H1 (cell line): Measurements from ENCODE around the gene LAMA4. TPM values are rescaled to one million over a fixed set of nuclear protein-coding genes. Genes with fewer than 3 reads are reported as not detected.

Source experiments
- CTCF ChIA-PET: fragments of 300-600 bp; sonication (Branson Sonifier 250); formaldehyde crosslinking; loops from one replicate; lab custom pipeline; 2021; ENCODE audit not compliant: partially characterized antibody; lab: Charles Lee
- POLR2A ChIA-PET: fragments of 300-600 bp; sonication (Branson Sonifier 250); formaldehyde crosslinking; loops from one replicate; lab custom pipeline; 2021; ENCODE audit warnings: inconsistent platforms; ENCODE audit not compliant: partially characterized antibody; lab: Charles Lee
- DNase-seq, 2 experiments: peaks; one replicate each; pipeline versions ENCODE4 v3.0.0 to v3.0.0-alpha.2; 2010 to 2022; ENCODE audit warnings: low spot score in 2 of 2, low read depth in 1 of 2, mixed read lengths in 1 of 2
- FAIRE-seq: peaks from 2 replicates; lab custom pipeline; 2011; peaks lifted over from hg19 to GRCh38; lab: Jason Lieb, UNC
- H2AFZ ChIP-seq: 2 replicates; pipeline ENCODE4 v1.8.1; 2012; ENCODE audit warnings: low read length, inconsistent platforms
- H2AK5ac ChIP-seq: 2 replicates; pipeline ENCODE4 v1.6.1; 2013; ENCODE audit warnings: low read depth, low read length
- H2BK120ac ChIP-seq: replicated peaks from 2 replicates; pipeline ENCODE3; 2013; ENCODE audit warnings: low read depth, low read length, inconsistent platforms
- H2BK12ac ChIP-seq: 2 replicates; pipeline ENCODE4 v1.6.1; 2013; ENCODE audit warnings: low read depth, low read length
- H2BK15ac ChIP-seq: 2 replicates; pipeline ENCODE4 v1.6.1; 2013; ENCODE audit warnings: low read length
- H2BK20ac ChIP-seq: 2 replicates; pipeline ENCODE4 v1.6.1; 2013; ENCODE audit warnings: low read length
- H2BK5ac ChIP-seq: 2 replicates; pipeline ENCODE4 v1.6.1; 2013; ENCODE audit warnings: low read depth, low read length
- H3K14ac ChIP-seq: 2 replicates; pipeline ENCODE4 v1.6.1; 2013; ENCODE audit warnings: inconsistent platforms; ENCODE audit not compliant: insufficient read length
- H3K18ac ChIP-seq: 2 replicates; pipeline ENCODE4 v1.6.1; 2013; ENCODE audit warnings: low read length; ENCODE audit errors: extremely low read depth
- H3K23ac ChIP-seq: 2 replicates; pipeline ENCODE4 v1.6.1; 2013; ENCODE audit warnings: inconsistent platforms; ENCODE audit not compliant: insufficient read length
- H3K23me2 ChIP-seq: 2 replicates; pipeline ENCODE4 v1.6.1; 2013; ENCODE audit warnings: low read depth, low read length
- H3K27ac ChIP-seq: 2 replicates; pipeline ENCODE4 v1.6.1; 2011; ENCODE audit warnings: low read depth, low read length, inconsistent platforms
- H3K27me3 ChIP-seq, 4 experiments: replicated peaks in 1 of 4; 1 replicate in 1 of 4; 2 replicates in 3 of 4; pipeline versions ENCODE4 v1.6.1 to v1.8.1; 2011 to 2013; ENCODE audit warnings: low read length in 3 of 4, mild to moderate bottlenecking in 3 of 4, inconsistent platforms in 2 of 4, mixed read lengths in 2 of 4, moderate library complexity in 1 of 4; ENCODE audit not compliant: control insufficient read depth in 3 of 4, insufficient read depth in 3 of 4; ENCODE audit errors: extremely low read depth in 1 of 4
- H3K36me3 ChIP-seq, 4 experiments: 2 replicates each; pipeline versions ENCODE4 v1.6.1 to v1.8.1; 2011 to 2013; ENCODE audit warnings: mild to moderate bottlenecking in 4 of 4, low read length in 3 of 4, moderate library complexity in 2 of 4, control low read depth in 1 of 4, inconsistent platforms in 1 of 4; ENCODE audit not compliant: insufficient read depth in 4 of 4, control insufficient read depth in 2 of 4
- H3K4ac ChIP-seq: replicated peaks from 2 replicates; pipeline ENCODE3; 2013; ENCODE audit warnings: low read length, low read depth, mixed read lengths, inconsistent platforms; ENCODE audit not compliant: insufficient read length
- H3K4me1 ChIP-seq, 4 experiments: replicated peaks in 1 of 4; 1 replicate in 1 of 4; 2 replicates in 3 of 4; pipeline versions ENCODE4 v1.6.1 to v1.8.1; 2011 to 2013; ENCODE audit warnings: low read length in 3 of 4, inconsistent platforms in 2 of 4, mixed read lengths in 1 of 4; ENCODE audit not compliant: insufficient read depth in 4 of 4, control insufficient read depth in 3 of 4
- H3K4me2 ChIP-seq, 2 experiments: 2 replicates each; pipeline versions ENCODE4 v1.6.1 to v1.8.1; 2011 to 2013; ENCODE audit warnings: low read depth in 2 of 2, low read length in 2 of 2, control low read depth in 1 of 2, inconsistent platforms in 1 of 2, mild to moderate bottlenecking in 1 of 2; ENCODE audit not compliant: insufficient read depth in 1 of 2
- H3K4me3 ChIP-seq, 4 experiments: fragments of 200-600, 300-600 bp in 1 of 4; sonication (generic), shearing (Covaris generic), sonication (Bioruptor Twin) in 1 of 4; 2 replicates each; pipeline versions ENCODE4 v1.5.1 to v1.8.1; 2011 to 2016; ENCODE audit warnings: low read length in 4 of 4, low read depth in 3 of 4, control low read depth in 2 of 4, inconsistent platforms in 2 of 4, mild to moderate bottlenecking in 2 of 4, mixed read lengths in 1 of 4, moderate library complexity in 1 of 4; ENCODE audit not compliant: insufficient read depth in 2 of 4; ENCODE audit errors: extremely low read depth in 1 of 4
- H3K56ac ChIP-seq: replicated peaks from 2 replicates; pipeline ENCODE3; 2013; ENCODE audit warnings: low read depth, mild to moderate bottlenecking, mixed read lengths, low read length, inconsistent platforms; ENCODE audit not compliant: insufficient read length
- H3K79me1 ChIP-seq: 2 replicates; pipeline ENCODE4 v1.6.1; 2013; ENCODE audit warnings: low read depth, low read length, control low read depth
- H3K79me2 ChIP-seq, 2 experiments: 2 replicates each; pipeline versions ENCODE4 v1.6.1 to v1.8.1; 2012 to 2013; ENCODE audit warnings: low read length in 2 of 2, mild to moderate bottlenecking in 2 of 2, inconsistent platforms in 1 of 2; ENCODE audit not compliant: insufficient read depth in 2 of 2, control insufficient read depth in 1 of 2
- H3K9ac ChIP-seq, 4 experiments: replicated peaks in 1 of 4; 1 replicate in 1 of 4; 2 replicates in 3 of 4; pipeline versions ENCODE4 v1.6.1 to v1.8.1; 2011 to 2013; ENCODE audit warnings: low read depth in 3 of 4, low read length in 3 of 4, control low read depth in 2 of 4, mild to moderate bottlenecking in 2 of 4, moderate library complexity in 2 of 4, inconsistent platforms in 1 of 4; ENCODE audit errors: extremely low read depth in 1 of 4
- H3K9me3 ChIP-seq, 2 experiments: 2 replicates each; pipeline versions ENCODE4 v1.6.1 to v1.8.1; 2012 to 2013; ENCODE audit warnings: mild to moderate bottlenecking in 2 of 2, moderate library complexity in 2 of 2, control low read depth in 1 of 2, inconsistent platforms in 1 of 2, low read depth in 1 of 2, low read length in 1 of 2, mixed read lengths in 1 of 2; ENCODE audit not compliant: insufficient read depth in 2 of 2
- H4K20me1 ChIP-seq, 2 experiments: replicated peaks in 1 of 2; 2 replicates each; pipeline versions ENCODE3 to v1.8.1; 2011 to 2013; ENCODE audit warnings: inconsistent platforms in 2 of 2, low read length in 2 of 2, mild to moderate bottlenecking in 1 of 2; ENCODE audit not compliant: insufficient read depth in 2 of 2, control insufficient read depth in 1 of 2
- H4K5ac ChIP-seq: 2 replicates; pipeline ENCODE4 v1.6.1; 2013; ENCODE audit warnings: low read length, low read depth, mixed read lengths, inconsistent platforms; ENCODE audit not compliant: insufficient read length
- H4K8ac ChIP-seq: 2 replicates; pipeline ENCODE4 v1.8.0; 2013; ENCODE audit warnings: mild to moderate bottlenecking, moderate library complexity, low read length, inconsistent platforms; ENCODE audit not compliant: insufficient read depth; ENCODE audit errors: extremely low read depth
- H4K91ac ChIP-seq: replicated peaks from 2 replicates; pipeline ENCODE3; 2013; ENCODE audit warnings: low read length, mixed read lengths, inconsistent platforms; ENCODE audit not compliant: insufficient read length
- EP300 ChIP-seq, 2 experiments: IDR thresholded peaks; 1 replicate in 1 of 2; 2 replicates in 1 of 2; pipeline ENCODE4 v1.6.1; 2011 to 2012; ENCODE audit warnings: low read depth in 2 of 2, low read length in 2 of 2, mild to moderate bottlenecking in 2 of 2, borderline replicate concordance in 1 of 2, inconsistent platforms in 1 of 2, moderate library complexity in 1 of 2
- JUND ChIP-seq: IDR thresholded peaks from 2 replicates; pipeline ENCODE4 v1.6.1; 2011; ENCODE audit warnings: mild to moderate bottlenecking, improper control_type of control experiment, low read length
- TAF1 ChIP-seq: IDR thresholded peaks from 2 replicates; pipeline ENCODE4 v1.6.1; 2011; ENCODE audit warnings: mild to moderate bottlenecking, low read depth, low read length
- WGBS, 2 experiments: shearing (Covaris generic) in 1 of 2; methylation state at CpG; one replicate each; pipeline versions ENCODE4 v1.1.6 to v1.1.7; 2013 to 2015; ENCODE audit warnings: low lambda C conversion rate in 2 of 2, mixed read lengths in 2 of 2, inconsistent platforms in 1 of 2, low coverage in 1 of 2, missing lambda C conversion rate in 1 of 2; ENCODE audit not compliant: insufficient replicate concordance in 2 of 2, insufficient coverage in 1 of 2, insufficient read length in 1 of 2; ENCODE audit errors: extremely low coverage in 1 of 2, missing lambda C conversion rate in 1 of 2; 5-methylcytosine and 5-hydroxymethylcytosine counted together
- polyA plus RNA-seq, 7 experiments: library from polyadenylated mRNA; depleted of rRNA in 3 of 7; stranded (reverse) in 5 of 7; unstranded in 2 of 7; fragments of >200 nt in 5 of 7; fragments of 200-250 nt in 2 of 7; gene quantifications; 1 replicate in 5 of 7; 2 replicates in 1 of 7; 4 replicates in 1 of 7; pipeline versions ENCODE4 v1.2.1 to v1.2.3, GENCODE V29; 2011 to 2013; ENCODE audit warnings: missing spikeins in 2 of 7, mixed read lengths in 2 of 7
- total RNA-seq: library from RNA; stranded (reverse); fragmentation: NEBNext Ultra II Directional; extraction: Animal tissue kit (Norgen Biotek cat#: 25700); gene quantifications from 2 replicates; pipeline ENCODE4 v1.2.1, GENCODE V29; 2021

The LAMA4 gene
- total and polyA plus RNA-seq, 2 of the 8 experiments (the other 6 are each of a cell fraction or from before 2014, with no cell fraction given), result 0.95 to 1.5 TPM

DNA sequence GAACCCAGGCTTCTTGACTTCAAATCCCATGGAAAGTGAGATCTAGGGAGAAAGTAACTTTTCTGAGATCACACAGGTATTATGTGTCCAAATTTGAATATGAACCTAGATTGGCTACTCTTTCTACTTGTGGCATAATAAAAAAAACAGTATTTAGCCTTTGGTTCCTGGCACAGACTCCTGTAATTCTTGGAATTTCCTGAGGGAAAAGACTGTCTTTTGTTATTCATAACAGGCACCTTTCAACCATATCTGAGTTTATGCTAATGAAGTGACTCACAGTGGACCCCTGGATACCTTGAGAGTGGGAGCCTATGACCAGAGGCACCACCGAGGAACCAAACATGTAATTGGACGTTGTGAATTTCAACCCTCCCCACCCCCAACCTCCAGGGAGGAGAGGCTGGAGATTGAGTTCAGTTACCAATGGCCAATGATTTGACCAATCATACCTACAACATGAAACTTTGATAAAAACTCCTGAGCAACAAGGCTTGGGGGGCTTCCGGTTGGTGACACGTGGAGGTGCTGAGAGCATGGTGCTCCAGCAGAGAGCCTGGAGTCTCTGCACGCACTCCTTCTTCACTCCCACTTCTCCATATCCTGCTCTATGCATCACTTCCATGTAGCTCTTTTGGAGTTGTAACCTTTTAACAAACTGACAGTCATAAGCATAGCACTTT is 48.8 kb downstream of the LAMA4 start:
- POLR2A ChIA-PET, result interaction anchor here (0.6 kb wide), 1 partner anchor 63 kb away, joined by 3 read pairs; no protein-coding TSS in a partner anchor

More for the DNA sequence above, 48.8 kb downstream of the LAMA4 start:
- Histone ChIP-seq H2AFZ (no peak overlapping the region), H3K14ac (no peak overlapping the region), H3K4me1 (peaks cover 0 to 6% (median 2%) of the 10 kb centered on the region in 4 experiments; a peak in 3 of 7 replicates), H3K9ac (no peak overlapping the region), H3K4me3 (no peak overlapping the region), H4K8ac (no peak overlapping the region), H3K36me3 (no peaks in the 10 kb centered on the region), H4K91ac (no peak overlapping the region), H3K27ac (no peak overlapping the region), H2BK5ac (no peak overlapping the region; the same call in 1 of the 2 replicates), H2AK5ac (no peak overlapping the region), H3K23ac (no peak overlapping the region), H2BK20ac (0 out of 2 replicates have a peak overlapping the region, but pooled peaks have one; percentile 77), H3K23me2 (no peaks in the 10 kb centered on the region), H2BK15ac (no peak overlapping the region), H4K5ac (no peak overlapping the region), H3K56ac (no peak overlapping the region), H3K4ac (no peak overlapping the region), H3K9me3 (no peaks in the 10 kb centered on the region), H4K20me1 (no peaks in the 10 kb centered on the region), H3K79me1 (no peaks in the 10 kb centered on the region), H3K27me3 (no peaks in the 10 kb centered on the region), H2BK120ac (no peak overlapping the region), H3K79me2 (no peaks in the 10 kb centered on the region), H3K4me2 (no peak overlapping the region), H3K18ac (peak overlapping the region; percentile 49; the same call in 1 of the 2 replicates), H2BK12ac (peak overlapping the region; percentile 56; the same call in 1 of the 2 replicates)
- TF ChIP-seq TAF1 (no peak), JUND (0 out of 2 replicates have a peak, but pooled peaks have one; percentile 20), EP300 (IDR thresholded peaks at IDR 0.05; ENCODE audit: borderline replicate concordance in 1 of 2, low read depth in 2 of 2, low read length in 2 of 2) (no peak)
- peak in 1 of 2 experiments; percentile 19 for DNase-seq
- FAIRE-seq, result no peak
- WGBS, 2 experiments, result 83% methylated on average over 5 of the region's 5 CpGs; no CpG with 5 or more reads in 1 of the 2 experiments
- CTCF ChIA-PET, result interaction anchor here (1.2 kb wide), 1 partner anchor 63 kb away, joined by 3 read pairs; no protein-coding TSS in a partner anchor
